IMR-90 (cell line): ENCODE measurements around the gene RALGPS1. TPM values are rescaled to one million over a fixed set of nuclear protein-coding genes. Genes with fewer than 3 reads are reported as not detected.

Source experiments
- ATAC-seq: fragments of 200-7000 bp; cut with Tn5 transposase; 2 replicates; pipeline ENCODE4 v1.9.1; 2020; ENCODE audit warnings: low read depth, mild to moderate bottlenecking, moderate library complexity
- BruUV-seq: library from RNA; stranded (reverse); fragments of 400-500 nt; replicated peaks from 2 replicates; lab custom pipeline; 2021; lab: Mats Ljungman, UMichigan
- CTCF ChIA-PET: fragments of 300-600 bp; formaldehyde crosslinking; extraction: SDS; loops from one replicate; lab custom pipeline; 2021; ENCODE audit warnings: antibody characterized with exemption; lab: Yijun Ruan, JAX
- POLR2A ChIA-PET: fragments of 300-600 bp; sonication (Branson Sonifier 250); formaldehyde crosslinking; loops from one replicate; lab custom pipeline; 2022; ENCODE audit warnings: antibody characterized with exemption; ENCODE audit not compliant: unreplicated experiment; lab: Charles Lee
- DNase-seq: peaks from one replicate; pipeline ENCODE4 v3.0.0; 2013
- H2AFZ ChIP-seq: replicated peaks from 2 replicates; pipeline ENCODE3; 2013; ENCODE audit warnings: low read length, mild to moderate bottlenecking; ENCODE audit not compliant: poor library complexity
- H2AK5ac ChIP-seq: 2 replicates; pipeline ENCODE4 v1.6.1; 2013; ENCODE audit warnings: low read depth, low read length, inconsistent platforms
- H2AK9ac ChIP-seq: replicated peaks from 2 replicates; pipeline ENCODE3; 2013; ENCODE audit warnings: mild to moderate bottlenecking, low read depth, low read length, moderate library complexity; ENCODE audit not compliant: poor library complexity
- H2BK120ac ChIP-seq: 2 replicates; pipeline ENCODE4 v1.6.1; 2013; ENCODE audit warnings: low read depth, low read length, inconsistent platforms
- H2BK15ac ChIP-seq: 3 replicates; pipeline ENCODE4 v1.6.1; 2013; ENCODE audit warnings: low read depth, low read length, inconsistent platforms
- H2BK20ac ChIP-seq: 2 replicates; pipeline ENCODE4 v1.6.1; 2013; ENCODE audit warnings: low read depth, mild to moderate bottlenecking, inconsistent platforms, low read length, moderate library complexity
- H2BK5ac ChIP-seq: 2 replicates; pipeline ENCODE4 v1.6.1; 2013; ENCODE audit warnings: mild to moderate bottlenecking, low read depth, low read length, inconsistent platforms; ENCODE audit not compliant: poor library complexity, severe bottlenecking
- H3K14ac ChIP-seq: replicated peaks from 2 replicates; pipeline ENCODE4 v1.6.1; 2013; ENCODE audit warnings: low read depth, low read length, inconsistent platforms
- H3K18ac ChIP-seq: 2 replicates; pipeline ENCODE4 v1.6.1; 2013; ENCODE audit warnings: low read depth, low read length, control low read depth
- H3K23ac ChIP-seq: 2 replicates; pipeline ENCODE4 v1.6.1; 2013; ENCODE audit warnings: low read depth, low read length, inconsistent platforms
- H3K27ac ChIP-seq: 2 replicates; pipeline ENCODE4 v1.5.1; 2013; ENCODE audit warnings: mild to moderate bottlenecking, control low read depth, low read length; ENCODE audit not compliant: insufficient read depth
- H3K27me3 ChIP-seq: 2 replicates; pipeline ENCODE4 v1.6.1; 2013; ENCODE audit warnings: low read length; ENCODE audit not compliant: control insufficient read depth, insufficient read depth
- H3K36me3 ChIP-seq: 2 replicates; pipeline ENCODE4 v1.6.1; 2013; ENCODE audit warnings: low read length, mixed read lengths; ENCODE audit not compliant: control insufficient read depth, insufficient read depth
- H3K4ac ChIP-seq: 2 replicates; pipeline ENCODE4 v1.6.1; 2013; ENCODE audit warnings: low read depth, low read length, inconsistent platforms
- H3K4me1 ChIP-seq: 2 replicates; pipeline ENCODE4 v1.6.1; 2013; ENCODE audit warnings: low read length, mixed read lengths; ENCODE audit not compliant: control insufficient read depth, insufficient read depth
- H3K4me2 ChIP-seq: 2 replicates; pipeline ENCODE4 v1.6.1; 2013; ENCODE audit warnings: low read depth, mild to moderate bottlenecking, control low read depth, low read length, moderate library complexity
- H3K4me3 ChIP-seq: 2 replicates; pipeline ENCODE4 v1.5.1; 2013; ENCODE audit warnings: low read depth, mild to moderate bottlenecking, control low read depth, low read length, moderate library complexity; ENCODE audit not compliant: insufficient read depth
- H3K56ac ChIP-seq: 2 replicates; pipeline ENCODE4 v1.6.1; 2013; ENCODE audit warnings: low read length, inconsistent platforms; ENCODE audit not compliant: insufficient read depth; ENCODE audit errors: extremely low read depth
- H3K79me1 ChIP-seq, 2 experiments: 2 replicates each; pipeline ENCODE4 v1.6.1; 2013; ENCODE audit warnings: low read length in 2 of 2, inconsistent platforms in 1 of 2, low read depth in 1 of 2
- H3K9ac ChIP-seq: 2 replicates; pipeline ENCODE4 v1.6.1; 2013; ENCODE audit warnings: low read depth, low read length, control low read depth
- H3K9me1 ChIP-seq: 2 replicates; pipeline ENCODE4 v1.6.1; 2013; ENCODE audit warnings: low read length, inconsistent platforms; ENCODE audit not compliant: insufficient read depth
- H3K9me3 ChIP-seq: 2 replicates; pipeline ENCODE4 v1.6.1; 2013; ENCODE audit warnings: low read length; ENCODE audit not compliant: control insufficient read depth, insufficient read depth
- H4K20me1 ChIP-seq: 2 replicates; pipeline ENCODE4 v1.6.1; 2013; ENCODE audit warnings: low read length, inconsistent platforms; ENCODE audit not compliant: insufficient read depth
- H4K5ac ChIP-seq: 2 replicates; pipeline ENCODE4 v1.6.1; 2013; ENCODE audit warnings: mild to moderate bottlenecking, low read depth, low read length, control low read depth
- H4K8ac ChIP-seq, 2 experiments: 2 replicates each; pipeline ENCODE4 v1.6.1; 2013; ENCODE audit warnings: low read depth in 2 of 2, low read length in 2 of 2, control low read depth in 1 of 2, inconsistent platforms in 1 of 2
- H4K91ac ChIP-seq: 2 replicates; pipeline ENCODE4 v1.6.1; 2013; ENCODE audit warnings: low read depth, low read length, inconsistent platforms; ENCODE audit not compliant: insufficient read depth
- BHLHE40 ChIP-seq: fragments of 150-350 bp; IDR thresholded peaks from 2 replicates; pipeline ENCODE4 v1.6.1; 2016; ENCODE audit warnings: mild to moderate bottlenecking, low read depth, low read length
- CEBPB ChIP-seq: IDR thresholded peaks from 2 replicates; pipeline ENCODE4 v1.6.1; 2012; ENCODE audit warnings: low read depth, low read length, improper control_type of control experiment
- ELK1 ChIP-seq: fragments of 150-350 bp; IDR thresholded peaks from 2 replicates; pipeline ENCODE4 v1.6.1; 2016; ENCODE audit warnings: low read depth, mild to moderate bottlenecking, low read length, moderate library complexity, borderline replicate concordance
- MAFK ChIP-seq: IDR thresholded peaks from 2 replicates; pipeline ENCODE4 v1.6.1; 2012; ENCODE audit warnings: low read depth, low read length, improper control_type of control experiment
- MXI1 ChIP-seq: IDR thresholded peaks from 2 replicates; pipeline ENCODE4 v1.6.1; 2012; ENCODE audit warnings: low read depth, mild to moderate bottlenecking, low read length, moderate library complexity, borderline replicate concordance
- NFE2L2 ChIP-seq: fragments of 150-350 bp; IDR thresholded peaks from 2 replicates; pipeline ENCODE4 v1.6.1; 2016; ENCODE audit warnings: low read depth, mild to moderate bottlenecking, low read length
- POLR2A ChIP-seq: IDR thresholded peaks from 2 replicates; pipeline ENCODE4 v1.6.1; 2012; ENCODE audit warnings: mild to moderate bottlenecking, low read depth, low read length
- RCOR1 ChIP-seq: IDR thresholded peaks from 2 replicates; pipeline ENCODE4 v1.6.1; 2012; ENCODE audit warnings: mild to moderate bottlenecking, low read length, improper control_type of control experiment; ENCODE audit not compliant: insufficient replicate concordance
- WGBS, 2 experiments: methylation state at CpG; one replicate each; pipeline versions ENCODE4 v1.1.5 to v1.1.7; 2013; ENCODE audit warnings: missing lambda C conversion rate in 2 of 2; ENCODE audit not compliant: insufficient read length in 1 of 2; ENCODE audit errors: extremely low coverage in 2 of 2; 5-methylcytosine and 5-hydroxymethylcytosine counted together
- dilution Hi-C: fragments of 300-500 bp; cut with HindIII; formaldehyde crosslinking; loops from one replicate; pipeline ENCODE4 v1.14.3; 2018; ENCODE audit warnings: low sequenced_read_pairs; ENCODE audit not compliant: unreplicated experiment
- in situ Hi-C: fragments of 300-500 bp; cut with MboI; formaldehyde crosslinking; loops from 3 replicates; pipeline ENCODE4 v1.14.3; 2019; ENCODE audit warnings: low sequenced_read_pairs, inconsistent platforms, mixed read lengths
- intact Hi-C: fragments of 100-400 bp; cut with micrococcal nuclease; formaldehyde crosslinking; loops from 2 replicates; pipeline ENCODE4 v1.10.0; 2022
- polyA plus RNA-seq, 3 experiments: library from polyadenylated mRNA; depleted of rRNA; stranded (reverse); fragments of >200 nt; gene quantifications; 2 replicates each; pipeline ENCODE4 v1.2.3, GENCODE V29; 2012; ENCODE audit warnings: low replicate concordance in 1 of 3
- total RNA-seq: library from RNA; depleted of rRNA; stranded (reverse); fragments of >200 nt; gene quantifications from 2 replicates; pipeline ENCODE4 v1.2.3, GENCODE V29; 2012

Gene RALGPS1
- total and polyA plus RNA-seq, 2 of the 4 experiments (the other 2 are of a cell fraction): 0.90 to 2.8 TPM

GRCh38 chr9:127056446-127056845 lies 141.9 kb downstream of the RALGPS1 start:
- Histone ChIP-seq H4K8ac (no peak overlapping the region), H2AK5ac (no peak overlapping the region), H3K4me2 (no peak overlapping the region), H3K9me1 (peaks cover 15% of the 10 kb centered on the region), H2BK20ac (no peak overlapping the region; the same call in 1 of the 2 replicates), H3K27me3 (no peaks in the 10 kb centered on the region), H4K20me1 (no peaks in the 10 kb centered on the region), H4K91ac (no peak overlapping the region), H2BK5ac (no peak overlapping the region), H3K4me3 (no peak overlapping the region), H3K23ac (no peak overlapping the region), H3K4ac (no peak overlapping the region), H3K14ac (no peak overlapping the region), H3K18ac (no peak overlapping the region), H3K9me3 (no peaks in the 10 kb centered on the region), H3K56ac (no peak overlapping the region), H3K4me1 (peaks cover 8% of the 10 kb centered on the region), H4K5ac (no peak overlapping the region), H3K9ac (no peak overlapping the region), H2AK9ac (no peak overlapping the region), H3K79me1 (no peaks in the 10 kb centered on the region), H2BK15ac (no peak overlapping the region), H3K27ac (no peak overlapping the region), H3K36me3 (no peaks in the 10 kb centered on the region), H2BK120ac (no peak overlapping the region), H2AFZ (no peak overlapping the region)
- dilution Hi-C loops: no loop called here
- ATAC-seq (no peak), DNase-seq (no peak)
- POLR2A ChIA-PET: no interaction called here
- in situ Hi-C loops: no loop called here
- CTCF ChIA-PET: no interaction called here
- WGBS, 2 experiments: no CpG with 5 or more reads among the region's 3 CpGs
- TF ChIP-seq CEBPB (no peak), POLR2A (no peak), NFE2L2 (no peak), MAFK (no peak), ELK1 (no peak), BHLHE40 (no peak), RCOR1 (no peak), MXI1 (no peak)
- intact Hi-C loops: no loop called here
- no TSS peak for BruUV-seq
